Peyer's patch (tissue), 4 donors: ENCODE results near the gene AGBL4. TPM values are rescaled to one million over a fixed set of nuclear protein-coding genes. Genes with fewer than 3 reads are reported as not detected.

Source experiments
- DNase-seq, 3 donors: peaks; one replicate each; pipeline ENCODE4 v3.0.0-alpha.2; 2017 to 2019
- H3K27ac ChIP-seq, 4 donors: fragments of 200-600 bp; sonication (generic); one replicate each; pipeline ENCODE4 v1.5.1; 2016 to 2019
- H3K27me3 ChIP-seq, 2 donors: fragments of 200-600 bp; sonication (generic); one replicate each; pipeline ENCODE4 v1.5.1; 2019
- H3K36me3 ChIP-seq, 3 donors: fragments of 200-600 bp; sonication (generic); one replicate each; pipeline ENCODE4 v1.5.1; 2016 to 2019
- H3K4me1 ChIP-seq, 4 donors: fragments of 200-600 bp; sonication (generic); one replicate each; pipeline ENCODE4 v1.5.1; 2016 to 2019
- H3K4me3 ChIP-seq, 4 donors: fragments of 200-600 bp; sonication (generic); 1 replicate in 3 of 4; 2 replicates in 1 of 4; pipeline ENCODE4 v1.5.1; 2016 to 2019; ENCODE audit warnings: mild to moderate bottlenecking in 1 of 4
- H3K9me3 ChIP-seq, 4 donors: fragments of 200-600 bp; sonication (generic); one replicate each; pipeline ENCODE4 v1.5.1; 2016 to 2019; ENCODE audit warnings: mild to moderate bottlenecking in 1 of 4
- CTCF ChIP-seq, 6 experiments: fragments of 450-650 bp in 4 of 6; fragments of 200-600 bp in 2 of 6; sonication (generic) in 1 of 6; IDR thresholded peaks; one replicate each; pipeline ENCODE4 v1.5.1; 2017 to 2019; ENCODE audit warnings: antibody characterized with exemption in 6 of 6, mild to moderate bottlenecking in 3 of 6, moderate library complexity in 1 of 6
- POLR2A ChIP-seq, 2 donors: fragments of 450-650 bp; IDR thresholded peaks; one replicate each; pipeline ENCODE4 v1.5.1; 2017; ENCODE audit warnings: antibody characterized with exemption in 2 of 2, mild to moderate bottlenecking in 2 of 2, moderate library complexity in 2 of 2
- total RNA-seq, 4 donors: library from RNA; depleted of rRNA; stranded (reverse); fragments of >200 nt; gene quantifications; one replicate each; pipeline ENCODE4 v1.1.0, GENCODE V29; 2016

The AGBL4 gene
- total RNA-seq, 4 donors from 2014 or later, result 2.5 TPM; not detected in 3

DNA sequence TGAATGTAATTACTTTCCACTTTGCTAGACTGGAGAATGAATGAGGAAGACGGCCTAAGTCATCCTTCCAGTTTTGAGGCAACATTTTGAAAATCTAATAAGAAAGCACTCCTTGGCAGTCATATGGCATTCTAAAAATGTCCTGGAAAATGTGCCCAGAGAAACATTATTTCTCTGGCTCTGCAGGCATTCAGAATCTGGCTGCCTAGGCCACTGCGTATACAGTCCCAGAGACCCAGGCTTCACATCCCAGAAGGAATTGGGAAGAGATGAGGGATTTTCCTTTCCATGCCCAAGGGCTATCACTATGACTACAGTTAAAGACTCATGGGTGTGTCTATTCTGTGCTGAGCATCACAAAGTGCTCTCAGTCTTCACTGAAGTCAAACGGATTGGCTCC, 1339.9 kb downstream of the AGBL4 start:
- TF ChIP-seq CTCF (IDR thresholded peaks at IDR 0.05) (no peak), POLR2A (IDR thresholded peaks at IDR 0.05) (no peak)
- Histone ChIP-seq H3K9me3 (no peaks in the 10 kb centered on the region), H3K4me3 (no peak overlapping the region), H3K4me1 (peaks cover 0 to 7% (median 2%) of the 10 kb centered on the region in 4 donors), H3K36me3 (no peaks in the 10 kb centered on the region), H3K27me3 (no peaks in the 10 kb centered on the region), H3K27ac (no peak overlapping the region)
- DNase-seq, result no peak

- no peak for DNase-seq
- Histone ChIP-seq H3K27ac (no peak overlapping the region), H3K4me3 (no peak overlapping the region), H3K27me3 (no peaks in the 10 kb centered on the region), H3K4me1 (peaks cover 0 to 13% (median 2%) of the 10 kb centered on the region in 4 donors), H3K36me3 (no peaks in the 10 kb centered on the region), H3K9me3 (no peaks in the 10 kb centered on the region)
- TF ChIP-seq POLR2A (IDR thresholded peaks at IDR 0.05), result no peak
- TF ChIP-seq CTCF (IDR thresholded peaks at IDR 0.05), result no peak
These were observed 1342.1 kb downstream of the AGBL4 start for GRCh38 chr1:48681476-48682305.

DNA sequence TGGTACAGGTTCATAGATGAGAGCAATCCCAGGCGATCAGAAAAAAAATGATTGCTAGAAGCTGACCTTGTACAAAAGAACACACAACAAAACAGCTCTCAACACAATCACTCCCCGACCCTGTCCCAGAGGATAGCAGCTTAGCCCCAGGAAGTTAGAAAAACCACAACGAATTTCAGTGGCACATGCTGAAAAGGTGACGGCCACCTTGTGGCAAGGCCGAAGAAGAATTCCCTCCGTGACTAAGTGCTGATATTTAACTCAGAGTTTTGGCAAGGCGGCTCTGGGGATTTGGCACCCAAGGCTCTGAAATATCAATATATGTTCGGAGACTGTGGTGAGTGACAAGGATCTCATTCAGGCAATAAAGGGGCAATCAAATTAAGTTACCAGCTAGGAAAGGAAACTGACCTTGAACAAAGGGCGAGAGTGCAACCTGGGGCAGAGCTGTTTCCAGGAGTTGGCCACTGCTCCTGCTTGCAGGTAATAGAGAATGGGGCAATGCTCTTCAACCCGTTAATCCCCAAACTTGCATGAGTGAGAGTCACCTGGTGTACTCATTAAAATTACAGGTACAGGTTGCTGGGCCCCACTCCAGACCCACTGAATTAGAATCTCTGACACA, 1343.2 kb downstream of the AGBL4 start:
- Histone ChIP-seq H3K9me3 (no peaks in the 10 kb centered on the region), H3K4me1 (peaks cover 0 to 13% (median 2%) of the 10 kb centered on the region in 4 donors), H3K27ac (peak overlapping the region in 2 of 4 donors; percentile 6 to 75), H3K36me3 (no peaks in the 10 kb centered on the region), H3K4me3 (no peak overlapping the region), H3K27me3 (no peaks in the 10 kb centered on the region)
- TF ChIP-seq CTCF (IDR thresholded peaks at IDR 0.05), result peak in 1 of 6 experiments; percentile 11
- no peak for TF ChIP-seq POLR2A (IDR thresholded peaks at IDR 0.05)
- DNase-seq, result peak in 1 of 3 donors; percentile 51

DNA sequence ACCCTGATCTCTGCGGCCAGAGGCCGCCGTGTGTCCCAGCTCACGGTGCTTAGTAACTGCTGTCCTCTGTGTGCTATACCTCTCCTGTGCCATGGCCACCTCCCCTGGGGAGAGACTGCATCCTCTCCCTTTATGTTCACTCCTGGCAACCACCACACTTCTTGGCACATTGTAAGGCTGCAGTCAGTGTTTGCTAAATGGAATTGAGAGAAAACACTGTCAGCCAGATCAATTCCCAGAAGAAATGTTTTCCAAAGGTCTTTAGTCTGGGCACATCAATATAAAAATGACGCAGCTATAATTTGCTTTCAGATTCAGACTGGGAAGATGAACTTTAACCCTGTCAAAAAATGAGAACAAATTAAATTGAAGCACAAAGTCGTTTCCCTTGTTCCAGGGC, 1343.9 kb downstream of the AGBL4 start:
- DNase-seq, result no peak
- no peaks in the 10 kb centered on the region for H3K27me3 ChIP-seq
- no peaks in the 10 kb centered on the region for H3K9me3 ChIP-seq
- TF ChIP-seq POLR2A (IDR thresholded peaks at IDR 0.05), result no peak
- no peak for TF ChIP-seq CTCF (IDR thresholded peaks at IDR 0.05)
- H3K27ac ChIP-seq, result peak overlapping the region in 2 of 4 donors; percentile 6 to 75
- H3K36me3 ChIP-seq, result no peaks in the 10 kb centered on the region
- no peak overlapping the region for H3K4me3 ChIP-seq
- H3K4me1 ChIP-seq, result peaks cover 0 to 13% (median 2%) of the 10 kb centered on the region in 4 donors

DNA sequence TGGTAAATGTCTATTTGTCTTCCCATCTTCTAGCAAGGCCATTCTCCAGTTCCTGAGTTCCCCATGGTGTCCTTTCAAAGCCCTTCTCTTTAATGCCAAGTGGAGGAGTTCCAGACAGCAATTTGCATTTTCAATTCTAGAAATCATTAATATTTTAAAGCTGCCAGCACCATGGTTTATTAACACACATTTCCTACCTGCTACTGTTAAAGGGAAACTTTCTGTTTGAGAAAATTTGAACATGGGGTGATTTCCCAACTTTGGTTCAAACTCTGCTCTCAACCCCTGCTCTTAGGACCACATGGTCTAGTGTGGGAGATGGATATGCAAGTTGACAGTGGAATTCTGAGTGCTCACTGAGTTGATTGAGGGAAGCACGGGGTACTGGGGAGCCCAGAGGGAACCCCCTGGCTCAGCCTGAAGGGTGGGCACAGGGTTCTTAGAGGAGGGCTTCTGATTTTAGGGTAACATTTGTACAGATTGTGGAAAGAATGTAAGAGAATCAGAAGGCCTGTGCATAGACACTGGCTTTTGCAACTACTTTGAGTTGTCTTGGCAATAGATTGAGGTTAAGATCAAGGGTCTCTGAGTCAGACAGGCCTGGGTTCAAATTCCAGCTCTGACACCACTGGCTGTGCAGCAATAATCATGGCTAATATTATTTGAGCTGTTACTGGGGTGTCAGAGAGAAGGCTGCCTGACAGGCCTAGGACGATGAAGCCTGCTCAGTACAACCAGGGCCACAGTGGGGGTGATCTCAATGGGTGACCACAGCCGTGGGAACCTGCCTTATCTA, 1344.8 kb downstream of the AGBL4 start:
- H3K9me3 ChIP-seq, result no peaks in the 10 kb centered on the region
- TF ChIP-seq CTCF (IDR thresholded peaks at IDR 0.05) (no peak), POLR2A (IDR thresholded peaks at IDR 0.05) (no peak)
- H3K27ac ChIP-seq, result peak overlapping the region in 2 of 4 donors; percentile 15 to 75
- H3K4me3 ChIP-seq, result no peak overlapping the region
- peak in 1 of 3 donors; percentile 73 for DNase-seq
- H3K4me1 ChIP-seq, result peaks cover 0 to 13% (median 2%) of the 10 kb centered on the region in 4 donors
- H3K36me3 ChIP-seq, result no peaks in the 10 kb centered on the region
- H3K27me3 ChIP-seq, result no peaks in the 10 kb centered on the region
